ENCODE measurements around the gene CRISP2. TPM values are rescaled to one million over a fixed set of nuclear protein-coding genes. Genes with fewer than 3 reads are reported as not detected.

The CRISP2 gene
- total RNA-seq, 1 donor from 2014 or later: not detected

DNA sequence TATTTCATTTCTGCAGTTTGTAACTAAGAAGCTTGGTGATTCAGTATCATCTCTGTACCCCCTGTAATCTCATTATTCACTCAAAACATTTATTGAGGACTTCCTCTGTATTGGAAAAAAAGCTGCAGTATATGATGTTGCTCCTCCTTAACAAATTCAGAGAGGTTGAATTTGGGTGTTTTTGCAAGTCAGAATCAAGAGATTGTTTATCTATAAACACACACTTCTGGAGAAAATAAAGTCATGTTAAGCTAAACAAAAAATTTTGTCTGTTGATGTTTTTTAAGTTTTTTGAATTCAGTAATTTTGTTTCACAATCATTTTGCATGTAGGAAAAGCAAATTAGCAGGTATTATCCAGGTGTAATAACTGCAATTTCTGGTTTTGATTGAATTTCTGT, 65.3 kb downstream of the CRISP2 start:
- H3K4me3 Mint-ChIP-seq: no peak overlapping the region
- DNase-seq (ENCODE audit: low spot score): no peak
- no peaks in the 10 kb centered on the region for H3K27me3 Mint-ChIP-seq (ENCODE audit: insufficient read depth, low read depth)
- H3K27ac ChIP-seq: no peak overlapping the region
- no peaks in the 10 kb centered on the region for H3K36me3 ChIP-seq
- H3K79me2 ChIP-seq (ENCODE audit: low read depth): no peaks in the 10 kb centered on the region
- no peak overlapping the region for H3K27ac Mint-ChIP-seq
- no peaks in the 10 kb centered on the region for H3K9me3 Mint-ChIP-seq
- no peaks in the 10 kb centered on the region for H3K4me1 Mint-ChIP-seq
- no peaks in the 10 kb centered on the region for H4K20me1 ChIP-seq (ENCODE audit: low read depth)
- H3F3A ChIP-seq (ENCODE audit: low read depth): no peaks in the 10 kb centered on the region
- no peak overlapping the region for H2AFZ ChIP-seq (replicated peaks)
- H3K27me3 ChIP-seq: no peaks in the 10 kb centered on the region
- H3K9ac ChIP-seq: no peak overlapping the region
- no peaks in the 10 kb centered on the region for H3K4me1 ChIP-seq
- no peaks in the 10 kb centered on the region for H3K9me3 ChIP-seq (ENCODE audit: low read depth)
- H3K4me2 ChIP-seq: no peak overlapping the region
- TF ChIP-seq EZH2 (IDR thresholded peaks at IDR 0.05) (no peak), EZH2phosphoT487 (IDR thresholded peaks at IDR 0.05) (no peak), CTCF (IDR thresholded peaks at IDR 0.05) (no peak)
- no peaks in the 10 kb centered on the region for H3K36me3 Mint-ChIP-seq
- no peak overlapping the region for H3K4me3 ChIP-seq

DNA sequence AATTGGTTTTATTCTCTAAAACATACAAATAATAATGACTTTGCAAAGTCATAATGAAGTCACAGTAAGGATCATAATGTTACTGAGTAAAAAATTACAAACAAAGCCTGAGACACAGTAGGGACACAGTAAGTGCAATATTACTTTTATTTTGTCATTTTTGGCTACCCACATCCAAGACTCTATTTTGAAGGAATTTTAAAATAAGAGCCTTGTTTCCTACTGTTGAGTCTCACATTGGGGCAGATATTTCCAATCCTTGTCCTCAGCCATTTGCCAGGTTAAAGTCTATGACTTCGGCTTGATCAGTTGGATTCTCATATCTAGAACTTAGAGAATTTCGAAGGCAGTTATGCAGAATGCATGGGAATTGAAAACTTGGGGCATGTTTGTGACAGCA, 65.9 kb downstream of the CRISP2 start:
- Mint-ChIP-seq H3K4me1 (no peaks in the 10 kb centered on the region), H3K4me3 (no peak overlapping the region), H3K9me3 (no peaks in the 10 kb centered on the region), H3K27ac (no peak overlapping the region), H3K27me3 (ENCODE audit: insufficient read depth, low read depth) (no peaks in the 10 kb centered on the region), H3K36me3 (no peaks in the 10 kb centered on the region)
- Histone ChIP-seq H3K4me1 (no peaks in the 10 kb centered on the region), H2AFZ (replicated peaks) (no peak overlapping the region), H3K79me2 (ENCODE audit: low read depth) (no peaks in the 10 kb centered on the region), H4K20me1 (ENCODE audit: low read depth) (no peaks in the 10 kb centered on the region), H3K4me2 (no peak overlapping the region), H3F3A (ENCODE audit: low read depth) (no peaks in the 10 kb centered on the region), H3K27me3 (no peaks in the 10 kb centered on the region), H3K27ac (no peak overlapping the region), H3K36me3 (no peaks in the 10 kb centered on the region), H3K4me3 (no peak overlapping the region), H3K9me3 (ENCODE audit: low read depth) (no peaks in the 10 kb centered on the region), H3K9ac (no peak overlapping the region)
- DNase-seq (ENCODE audit: low spot score): no peak
- TF ChIP-seq EZH2phosphoT487 (IDR thresholded peaks at IDR 0.05) (no peak), EZH2 (IDR thresholded peaks at IDR 0.05) (no peak), CTCF (IDR thresholded peaks at IDR 0.05) (no peak)

GRCh38 chr6:49646942-49647341, 66.4 kb downstream of the CRISP2 start:
- Histone ChIP-seq H3K79me2 (ENCODE audit: low read depth) (no peaks in the 10 kb centered on the region), H2AFZ (replicated peaks) (no peak overlapping the region), H3K27ac (no peak overlapping the region), H4K20me1 (ENCODE audit: low read depth) (no peaks in the 10 kb centered on the region), H3K4me1 (no peaks in the 10 kb centered on the region), H3K9me3 (ENCODE audit: low read depth) (no peaks in the 10 kb centered on the region), H3K4me2 (no peak overlapping the region), H3K36me3 (no peaks in the 10 kb centered on the region), H3K4me3 (no peak overlapping the region), H3K27me3 (no peaks in the 10 kb centered on the region), H3F3A (ENCODE audit: low read depth) (no peaks in the 10 kb centered on the region), H3K9ac (no peak overlapping the region)
- TF ChIP-seq EZH2 (IDR thresholded peaks at IDR 0.05): no peak
- TF ChIP-seq EZH2phosphoT487 (IDR thresholded peaks at IDR 0.05): no peak
- no peak for TF ChIP-seq CTCF (IDR thresholded peaks at IDR 0.05)
- Mint-ChIP-seq H3K4me3 (no peak overlapping the region), H3K9me3 (no peaks in the 10 kb centered on the region), H3K27ac (no peak overlapping the region), H3K36me3 (no peaks in the 10 kb centered on the region), H3K27me3 (ENCODE audit: insufficient read depth, low read depth) (no peaks in the 10 kb centered on the region), H3K4me1 (no peaks in the 10 kb centered on the region)
- DNase-seq (ENCODE audit: low spot score): no peak

All from neural progenitor cell (in vitro differentiated cells).